A172 (cell line): ENCODE data around the gene SSX4B. TPM values are rescaled to one million over a fixed set of nuclear protein-coding genes. Genes with fewer than 3 reads are reported as not detected.
A peak's percentile ranks its signal among the peaks of the same experiment; 100 is the strongest.
"Not testable (repeated sequence)": the region's sequence is repeated elsewhere in the genome, so short reads cannot be mapped to it uniquely, and the experiment has no call there.

ENCODE experiments used
- DNase-seq: peaks from one replicate; pipeline ENCODE4 v3.0.0-alpha.2; 2015; ENCODE audit warnings: low spot score
- total RNA-seq: library from RNA; depleted of rRNA; stranded (reverse); fragments of >200 nt; shearing (Covaris generic); gene quantifications from 2 replicates; pipeline ENCODE4 v1.2.3, GENCODE V29; 2014; rRNA removed

Gene SSX4B
- total RNA-seq = not detected in 2 replicates

DNA sequence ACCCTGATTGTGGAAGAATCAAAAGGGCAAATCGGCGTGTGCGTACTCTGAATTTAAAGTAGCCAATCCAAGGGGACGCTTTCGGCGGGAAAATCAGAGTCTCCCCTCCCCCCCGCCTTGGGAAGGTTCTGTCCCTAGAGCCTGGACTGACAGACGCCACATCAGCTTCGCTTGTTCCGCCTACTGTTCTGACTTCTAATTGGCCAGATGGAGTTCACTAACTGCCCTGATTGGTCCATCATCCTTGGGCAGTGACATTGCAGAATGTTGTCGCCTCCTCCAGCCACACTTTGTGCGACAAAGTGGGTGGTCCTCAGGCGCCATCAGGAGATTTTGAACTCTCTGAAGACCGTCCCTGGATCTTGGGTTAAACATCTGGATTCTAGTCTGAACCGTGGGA, at the start of gene SSX4B:
Gene SSX4B, minus strand, starts transcription at position 101 of the 400 bp plus-strand sequence. CDS start 588 bp downstream, outside the sequence.
- not testable (repeated sequence) for DNase-seq

DNA sequence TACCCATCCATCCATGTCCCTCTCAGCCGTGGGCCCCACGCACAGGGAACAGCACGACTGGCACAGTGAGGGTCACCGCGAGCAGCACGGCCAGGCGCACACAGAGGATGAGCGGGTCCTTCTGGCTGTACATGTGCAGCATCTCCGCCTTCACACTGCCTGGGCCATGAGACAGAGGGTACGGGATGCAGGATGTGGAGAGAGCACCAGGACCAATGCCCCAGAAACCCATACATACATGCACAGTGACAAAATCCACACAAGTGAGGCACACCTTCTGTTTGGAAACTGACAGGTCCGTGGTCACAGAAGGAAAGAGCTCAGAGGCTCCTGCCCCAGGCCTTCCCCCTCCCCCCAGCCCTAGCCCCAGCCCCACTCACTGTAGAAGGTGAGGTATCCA, 48.8 kb upstream of the SSX4B start:
- DNase-seq = no peak

GRCh38 chrX:48460031-48460430, 48.3 kb upstream of the SSX4B start:
- no peak for DNase-seq

DNA sequence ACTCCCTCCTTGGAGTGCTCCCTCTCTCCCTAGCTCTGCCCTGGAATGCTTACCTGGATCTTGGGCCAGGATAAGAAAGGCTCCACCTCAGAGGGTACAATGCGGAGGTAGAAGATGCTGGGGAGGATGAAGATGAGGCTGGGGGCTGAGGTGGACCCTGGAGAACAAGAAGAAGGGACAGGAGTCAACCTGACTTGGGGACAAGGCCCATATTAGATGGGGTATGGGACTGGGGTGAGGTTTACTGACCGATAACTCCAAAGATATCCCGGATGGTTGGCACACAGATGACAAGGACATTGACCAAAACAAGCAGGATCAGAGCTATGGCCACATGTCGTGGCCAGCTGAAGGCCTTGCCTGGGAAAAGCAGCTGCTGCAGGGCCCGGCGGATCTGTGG, 47.7 kb upstream of the SSX4B start:
- DNase-seq = no peak

- DNase-seq = no peak
Measured at GRCh38 chrX:48458711-48459110, 47.0 kb upstream of the SSX4B start.

DNA sequence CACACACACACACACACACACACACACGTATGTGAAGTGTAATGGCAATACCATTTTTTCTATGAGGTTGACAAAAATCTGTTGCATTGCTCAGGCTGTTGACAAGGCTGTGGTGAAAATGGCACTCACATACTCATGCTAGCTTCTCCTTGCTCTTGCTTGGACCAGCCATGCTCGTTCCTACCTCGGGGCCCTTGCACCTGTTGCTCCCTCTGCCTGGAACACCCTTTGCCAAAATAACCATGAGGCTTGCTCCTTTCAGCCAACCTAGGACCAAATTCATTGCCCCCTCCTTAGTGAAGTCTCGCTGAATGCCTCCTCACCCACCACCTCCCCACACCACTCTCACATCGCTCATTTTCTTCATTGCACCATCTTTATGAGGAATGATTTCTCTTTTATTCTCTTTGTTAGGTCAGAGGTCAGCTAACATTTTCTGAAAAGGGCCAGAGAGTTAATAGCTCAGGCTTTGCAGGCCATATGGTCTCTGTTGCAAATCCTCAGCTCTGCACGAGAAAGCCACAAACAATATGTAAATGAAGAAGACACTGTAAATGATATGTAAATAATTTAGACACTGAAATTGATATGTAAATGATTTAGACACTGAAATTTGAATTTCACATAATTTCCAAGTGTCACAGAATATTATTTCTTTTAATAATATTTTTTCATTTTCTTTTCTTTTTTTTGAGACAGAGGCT, 45.0 kb upstream of the SSX4B start:
- DNase-seq = no peak

DNA sequence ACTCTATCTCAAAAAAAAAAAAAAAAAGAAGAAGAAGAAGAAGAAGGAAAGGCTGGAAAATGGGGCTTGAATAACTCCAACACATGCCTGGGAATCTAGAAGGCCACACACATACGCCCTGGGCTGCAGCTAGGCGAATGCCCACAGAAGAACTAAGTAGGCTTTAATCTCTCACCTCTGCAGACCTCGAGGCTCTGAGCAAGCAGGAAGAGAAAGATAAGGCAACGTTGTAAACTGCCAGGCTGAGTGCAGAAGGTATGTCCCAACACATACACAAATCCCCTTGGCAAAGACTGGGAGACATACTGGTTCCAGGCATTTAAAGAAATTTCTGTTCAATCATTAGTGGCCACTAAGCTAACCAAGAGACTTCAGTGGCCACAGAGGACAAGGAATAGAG, 39.9 kb upstream of the SSX4B start:
- DNase-seq = no peak

- no peak for DNase-seq
Measured at GRCh38 chrX:48450076-48450475, 38.3 kb upstream of the SSX4B start.

DNA sequence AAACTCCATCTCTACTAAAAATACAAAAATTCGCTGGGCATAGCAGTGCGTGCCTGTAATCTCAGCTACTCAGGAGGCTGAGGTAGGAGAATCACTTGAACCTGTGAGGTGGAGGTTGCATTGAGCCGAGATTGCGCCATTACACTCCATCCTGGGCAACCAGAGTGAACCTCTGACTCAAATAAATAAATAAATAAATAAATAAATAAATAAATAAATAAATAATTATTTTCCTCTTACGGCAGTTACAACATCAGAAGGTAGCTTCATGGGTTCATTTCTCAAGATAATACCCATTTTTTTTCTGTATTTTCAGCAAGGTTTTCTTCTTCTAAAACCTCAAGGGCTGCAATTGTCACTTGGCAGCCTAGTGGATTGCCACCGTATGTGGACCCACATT, 35.4 kb upstream of the SSX4B start:
- DNase-seq = not testable (repeated sequence)

- not testable (repeated sequence) for DNase-seq
Measured at GRCh38 chrX:48433713-48434112, 22.0 kb upstream of the SSX4B start.

DNA sequence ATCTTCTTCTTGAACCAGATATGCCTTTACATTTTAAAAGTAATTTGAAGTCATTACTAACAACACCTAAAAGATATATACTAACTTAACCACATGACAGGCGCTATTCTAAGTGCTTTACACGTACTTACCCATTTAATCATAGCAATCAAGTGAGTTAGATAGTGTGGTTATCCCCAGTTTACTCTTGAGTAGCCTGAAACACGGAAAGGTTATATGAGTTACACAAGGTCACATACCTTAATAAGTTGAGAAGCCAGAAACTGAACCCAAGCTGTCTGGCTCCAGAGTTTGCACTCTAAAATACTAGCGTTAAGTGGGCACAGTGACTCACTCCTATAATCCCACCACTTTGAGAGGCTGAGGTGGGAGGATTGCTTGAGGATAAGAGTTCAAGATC, 18.4 kb upstream of the SSX4B start:
- peak; percentile 22 for DNase-seq

DNA sequence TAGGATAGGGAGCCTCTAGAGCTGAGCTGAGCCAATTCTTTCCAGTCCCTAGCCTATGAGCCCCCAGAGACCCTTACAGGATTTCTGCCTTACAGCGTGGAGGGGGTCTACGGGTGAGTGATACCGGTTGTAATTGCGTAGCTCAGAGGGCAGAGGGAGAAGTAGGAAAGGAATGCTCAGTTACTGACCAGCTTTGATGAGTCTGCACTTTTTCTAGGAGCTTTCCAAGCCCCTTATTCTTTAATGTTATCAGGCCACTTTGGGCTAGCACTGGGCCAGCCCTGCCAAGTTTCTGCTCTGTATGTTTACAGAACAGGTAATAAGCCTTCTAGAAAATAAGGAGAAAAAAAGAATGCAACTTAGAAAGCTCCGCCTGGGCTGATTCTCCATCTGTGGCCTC, 17.8 kb upstream of the SSX4B start:
- not testable (repeated sequence) for DNase-seq

DNA sequence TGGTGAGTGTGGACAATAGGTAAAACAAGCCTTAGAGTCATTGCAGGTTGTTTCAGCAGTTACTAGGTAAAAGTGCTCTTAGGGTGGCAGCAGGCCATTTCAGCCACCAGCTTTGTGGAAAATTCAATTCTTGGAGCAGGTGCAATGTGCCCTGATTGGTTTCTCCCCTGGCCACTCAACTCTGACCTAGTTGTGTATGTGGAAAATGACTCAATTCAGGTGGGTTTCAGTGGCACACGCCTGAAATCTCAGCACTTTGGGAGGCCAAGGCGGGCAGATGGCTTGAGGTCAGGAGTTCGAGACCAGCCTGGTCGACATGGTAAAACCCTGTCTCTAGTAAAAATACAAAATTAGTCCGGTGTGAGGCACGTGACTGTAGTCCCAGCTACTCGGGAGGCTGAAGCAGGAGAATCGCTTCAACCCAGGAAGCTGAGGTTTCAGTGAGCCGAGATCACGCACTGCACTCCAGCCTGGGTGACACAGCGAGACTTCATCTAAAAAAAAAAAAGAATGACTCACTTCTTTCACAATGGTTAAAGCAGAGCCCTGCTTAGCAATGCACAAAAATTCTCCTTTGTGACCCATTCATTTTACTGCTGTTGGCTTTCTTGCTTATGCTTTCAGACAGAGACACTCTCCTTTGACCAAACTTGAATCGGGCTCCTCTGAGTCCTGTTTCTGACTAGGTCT, 15.4 kb upstream of the SSX4B start:
- not testable (repeated sequence) for DNase-seq

DNA sequence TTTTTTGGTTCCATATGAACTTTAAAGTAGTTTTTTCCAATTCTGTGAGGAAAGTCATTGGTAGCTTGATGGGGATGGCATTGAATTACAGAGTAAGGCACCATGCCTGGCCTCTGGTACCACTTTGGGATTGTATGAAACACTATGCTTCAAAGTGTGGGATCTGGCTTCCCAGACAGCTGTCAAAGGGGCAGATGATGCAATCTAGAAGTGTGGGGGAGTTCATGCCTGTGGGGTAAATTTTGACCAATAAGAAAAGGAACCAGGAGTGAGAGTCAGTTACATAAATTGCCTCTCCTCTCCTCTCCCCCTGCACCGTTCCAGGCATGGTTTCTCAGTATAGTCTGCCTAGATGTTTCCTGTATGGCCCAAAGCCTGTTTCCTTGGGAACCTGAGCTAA, 13.9 kb downstream of the SSX4B start:
- DNase-seq = not testable (repeated sequence)

DNA sequence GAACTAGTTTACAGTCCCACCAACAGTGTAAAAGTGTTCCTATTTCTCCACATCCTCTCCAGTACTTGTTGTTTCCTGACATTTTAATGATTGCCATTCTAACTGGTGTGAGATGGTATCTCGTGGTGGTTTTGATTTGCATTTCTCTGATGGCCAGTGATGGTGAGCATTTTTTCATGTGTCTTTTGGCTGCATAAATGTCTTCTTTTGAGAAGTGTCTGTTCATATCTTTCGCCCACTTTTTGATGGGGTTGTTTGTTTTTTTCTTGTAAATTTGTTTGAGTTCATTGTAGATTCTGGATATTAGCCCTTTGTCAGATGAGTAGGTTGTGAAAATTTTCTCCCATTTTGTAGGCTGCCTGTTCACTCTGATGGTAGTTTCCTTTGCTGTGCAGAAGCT, 14.8 kb downstream of the SSX4B start:
- not testable (repeated sequence) for DNase-seq

- not testable (repeated sequence) for DNase-seq
Measured at GRCh38 chrX:48383239-48383638, 28.5 kb downstream of the SSX4B start, which contains the start of gene SSX4. TSS of gene SSX4 (plus strand) at chrX:48383539. CDS start at chrX:48384054, 515 bp downstream.

DNA sequence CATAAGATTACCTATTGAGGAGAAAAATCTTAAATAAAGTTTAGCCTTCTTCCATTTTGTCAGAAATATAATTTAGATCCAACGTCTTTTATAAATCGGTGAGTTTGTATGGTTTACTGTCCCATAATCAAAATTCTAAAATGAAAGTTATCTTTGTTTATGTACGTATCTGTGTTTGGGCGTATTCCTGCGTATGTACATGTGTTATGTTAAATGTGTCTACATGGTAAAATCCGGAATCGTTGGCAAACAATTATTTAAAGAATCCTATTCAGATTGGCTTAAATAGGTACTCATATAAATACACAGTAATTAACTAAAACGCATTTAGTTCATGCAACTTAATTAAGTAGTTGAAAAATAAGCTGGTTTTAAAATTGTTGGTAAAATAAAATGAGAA, 41.4 kb downstream of the SSX4B start:
- not testable (repeated sequence) for DNase-seq

- not testable (repeated sequence) for DNase-seq
Measured at GRCh38 chrX:48367717-48368408, 43.9 kb downstream of the SSX4B start.

DNA sequence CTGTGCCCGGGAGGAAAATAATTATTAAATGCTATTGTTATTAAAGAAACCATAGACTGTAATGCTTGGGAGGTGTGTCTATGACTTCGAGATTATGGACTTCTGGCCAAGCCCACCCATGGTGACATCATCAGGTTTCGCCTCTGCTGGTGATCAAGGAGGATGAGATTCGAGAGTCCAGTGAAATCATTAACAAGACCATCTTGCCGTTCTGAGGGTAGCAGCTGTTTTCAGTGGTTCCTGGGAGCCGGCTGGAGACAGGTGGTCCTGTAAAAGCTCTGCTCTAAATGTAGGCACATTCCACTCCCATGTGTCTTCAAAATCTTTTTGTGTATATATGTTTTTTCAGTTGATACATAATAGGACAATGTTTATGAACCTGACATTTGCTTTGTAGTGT, 52.5 kb downstream of the SSX4B start:
- not testable (repeated sequence) for DNase-seq

GRCh38 chrX:48357681-48358080, 54.1 kb downstream of the SSX4B start:
- DNase-seq = no peak

- not testable (repeated sequence) for DNase-seq
Measured at GRCh38 chrX:48356315-48357094, 55.3 kb downstream of the SSX4B start, which contains the start of gene SSX3. TSS of gene SSX3 (minus strand) at chrX:48356703. CDS start at chrX:48355249, 1,454 bp downstream.
